Endothelial cell of umbilical vein (primary cell): ENCODE measurements around the gene TEX264. TPM values are rescaled to one million over a fixed set of nuclear protein-coding genes. Genes with fewer than 3 reads are reported as not detected.

Experiments
- BruUV-seq: library from RNA; stranded (reverse); fragments of 400-500 nt; replicated peaks from 2 replicates; lab custom pipeline; 2021; lab: Mats Ljungman, UMichigan
- CTCF ChIA-PET: fragments of 300-600, 350-600 bp; sonication (Branson Sonifier 250); formaldehyde crosslinking; loops from one replicate; lab custom pipeline; 2021; ENCODE audit warnings: antibody characterized with exemption, inconsistent platforms; lab: Charles Lee
- POLR2A ChIA-PET: fragments of 300-600, 350-600 bp; sonication (Branson Sonifier 250); formaldehyde crosslinking; loops from one replicate; lab custom pipeline; 2021; ENCODE audit warnings: antibody characterized with exemption, inconsistent platforms; lab: Charles Lee
- DNase-seq: peaks from one replicate; pipeline ENCODE4 v3.0.0-alpha.2; 2011; ENCODE audit warnings: low read depth, low spot score
- FAIRE-seq: peaks from 2 replicates; lab custom pipeline; 2011; peaks lifted over from hg19 to GRCh38; lab: Jason Lieb, UNC
- H2AFZ ChIP-seq: 2 replicates; pipeline ENCODE4 v1.6.0; 2012; ENCODE audit warnings: low read depth, low read length, control low read depth, inconsistent platforms
- H3K27ac ChIP-seq: 2 replicates; pipeline ENCODE4 v1.5.1; 2011; ENCODE audit warnings: low read depth, mild to moderate bottlenecking, control low read depth, low read length, moderate library complexity; ENCODE audit not compliant: insufficient read depth
- H3K27me3 ChIP-seq, 2 experiments: 2 replicates each; pipeline versions ENCODE4 v1.6.0 to v1.6.1; 2011; ENCODE audit warnings: low read length in 2 of 2, mixed read lengths in 1 of 2; ENCODE audit not compliant: control insufficient read depth in 2 of 2, insufficient read depth in 2 of 2
- H3K36me3 ChIP-seq, 2 experiments: 2 replicates in 1 of 2; 3 replicates in 1 of 2; pipeline ENCODE4 v1.5.1; 2011; ENCODE audit warnings: low read length in 2 of 2, mild to moderate bottlenecking in 1 of 2, moderate library complexity in 1 of 2; ENCODE audit not compliant: control insufficient read depth in 2 of 2, insufficient read depth in 2 of 2; ENCODE audit errors: extremely low read depth in 1 of 2
- H3K4me1 ChIP-seq: 3 replicates; pipeline ENCODE4 v1.5.1; 2011; ENCODE audit warnings: mild to moderate bottlenecking, low read length; ENCODE audit not compliant: control insufficient read depth, insufficient read depth; ENCODE audit errors: extremely low read depth
- H3K4me2 ChIP-seq: 2 replicates; pipeline ENCODE4 v1.6.1; 2011; ENCODE audit warnings: low read length, control low read depth, mixed read lengths; ENCODE audit not compliant: insufficient read depth
- H3K4me3 ChIP-seq, 3 experiments: fragments of 200-600 bp in 1 of 3; sonication (generic), shearing (Covaris generic) in 1 of 3; replicated peaks in 1 of 3; 2 replicates each; pipeline ENCODE4 v1.5.1; 2011 to 2016; ENCODE audit warnings: control low read depth in 3 of 3, low read length in 3 of 3, mild to moderate bottlenecking in 2 of 3, inconsistent platforms in 1 of 3, low read depth in 1 of 3, moderate library complexity in 1 of 3; ENCODE audit not compliant: insufficient read depth in 1 of 3
- H3K79me2 ChIP-seq: 2 replicates; pipeline ENCODE4 v1.6.0; 2012; ENCODE audit warnings: low read length, inconsistent platforms; ENCODE audit not compliant: control insufficient read depth, insufficient read depth
- H3K9ac ChIP-seq: replicated peaks from 2 replicates; pipeline ENCODE3; 2011; ENCODE audit warnings: low read length, control low read depth; ENCODE audit not compliant: insufficient read depth; ENCODE audit errors: extremely low read depth
- H3K9me1 ChIP-seq: replicated peaks from 3 replicates; pipeline ENCODE4 v1.6.0; 2011; ENCODE audit warnings: mild to moderate bottlenecking, low read length; ENCODE audit not compliant: control insufficient read depth, insufficient read depth; ENCODE audit errors: extremely low read depth
- H3K9me3 ChIP-seq: replicated peaks from 2 replicates; pipeline ENCODE4 v1.5.1; 2012; ENCODE audit warnings: low read length, inconsistent platforms; ENCODE audit not compliant: control insufficient read depth, insufficient read depth
- H4K20me1 ChIP-seq: replicated peaks from 2 replicates; pipeline ENCODE3; 2011; ENCODE audit warnings: mild to moderate bottlenecking, low read length; ENCODE audit not compliant: control insufficient read depth, insufficient read depth; ENCODE audit errors: extremely low read depth
- CTCF ChIP-seq, 2 donors: IDR thresholded peaks; 1 replicate in 1 of 2; 2 replicates in 1 of 2; pipeline ENCODE4 v1.5.1; 2011; ENCODE audit warnings: low read length in 2 of 2, mild to moderate bottlenecking in 2 of 2, moderate library complexity in 2 of 2, control low read depth in 1 of 2, inconsistent platforms in 1 of 2, low read depth in 1 of 2; ENCODE audit not compliant: insufficient read depth in 1 of 2; ENCODE audit errors: extremely low read depth in 1 of 2
- EZH2 ChIP-seq: IDR thresholded peaks from 2 replicates; pipeline ENCODE4 v1.6.1; 2012; ENCODE audit warnings: borderline replicate concordance, low read depth, mild to moderate bottlenecking, moderate library complexity, low read length, inconsistent platforms; ENCODE audit not compliant: severe bottlenecking
- FOS ChIP-seq: IDR thresholded peaks from 2 replicates; pipeline ENCODE4 v1.6.1; 2011; ENCODE audit warnings: mild to moderate bottlenecking, low read length, moderate library complexity, borderline replicate concordance; ENCODE audit not compliant: insufficient read depth
- GATA2 ChIP-seq: IDR thresholded peaks from 2 replicates; pipeline ENCODE4 v1.7.0; 2011; ENCODE audit warnings: low read depth, mild to moderate bottlenecking, moderate library complexity, mixed read lengths, low read length; ENCODE audit not compliant: insufficient read length, insufficient read depth
- JUN ChIP-seq: IDR thresholded peaks from 2 replicates; pipeline ENCODE4 v1.6.1; 2011; ENCODE audit warnings: borderline replicate concordance, low read depth; ENCODE audit not compliant: insufficient read length, insufficient read depth
- MYC ChIP-seq: IDR thresholded peaks from one replicate; pipeline ENCODE4 v1.6.1; 2011; ENCODE audit warnings: mild to moderate bottlenecking, low read depth, low read length
- POLR2A ChIP-seq: IDR thresholded peaks from 2 replicates; pipeline ENCODE4 v1.6.1; 2012; ENCODE audit warnings: low read depth, mild to moderate bottlenecking, control low read depth, low read length
- POLR2AphosphoS5 ChIP-seq: IDR thresholded peaks from 2 replicates; pipeline ENCODE4 v1.6.1; 2012; ENCODE audit warnings: low read depth, mild to moderate bottlenecking, control low read depth, low read length, moderate library complexity; ENCODE audit not compliant: insufficient read depth
- dilution Hi-C: fragments of 300-500 bp; cut with MboI; formaldehyde crosslinking; loops from one replicate; pipeline ENCODE4 v1.15.0; 2019; ENCODE audit warnings: low sequenced_read_pairs; ENCODE audit not compliant: extremely low pct_ligation_motif_present
- intact Hi-C: fragments of 100-400 bp; cut with micrococcal nuclease; formaldehyde crosslinking; loops from one replicate; pipeline ENCODE4 v1.10.0; 2022
- polyA plus RNA-seq, 4 experiments: library from polyadenylated mRNA; depleted of rRNA in 3 of 4; stranded (reverse) in 3 of 4; unstranded in 1 of 4; fragments of >200 nt; gene quantifications; 2 replicates each; pipeline versions ENCODE4 v1.2.1 to v1.2.3, GENCODE V29; 2011 to 2012; ENCODE audit warnings: missing spikeins in 1 of 4
- total RNA-seq: library from RNA; stranded (reverse); gene quantifications from 2 replicates; pipeline ENCODE4 v1.2.3, GENCODE V29; 2021
- TF ChIP-seq, protein P1 (sequence below): IDR thresholded peaks from 2 replicates; pipeline ENCODE4 v1.6.1; 2011; ENCODE audit not compliant: insufficient read depth, insufficient read length

The TEX264 gene
- total and polyA plus RNA-seq, 2 donors (not counting 3 experiments of a cell fraction or from before 2014, with no cell fraction given): 29.0 to 89.7 TPM

DNA sequence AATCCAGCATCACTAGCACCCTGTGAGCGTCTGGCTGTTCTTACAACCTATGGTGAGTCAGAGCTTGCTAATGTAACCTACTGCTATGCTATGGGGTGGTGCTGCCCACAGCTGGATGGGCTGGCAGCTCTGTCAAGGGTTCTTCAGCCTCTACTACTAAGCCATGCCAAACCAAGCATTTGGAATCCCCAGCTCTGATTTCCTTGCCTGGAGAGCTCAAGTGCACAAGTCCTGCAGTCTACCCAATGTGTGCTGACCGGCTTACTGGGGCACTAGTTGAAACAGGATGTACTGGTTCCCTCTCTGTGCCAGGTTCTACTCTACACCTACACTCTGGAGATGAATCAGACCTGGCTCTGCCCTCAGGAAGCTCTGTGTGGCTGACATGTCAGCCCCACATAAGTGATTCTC is 4.2 kb downstream of the TEX264 start:
- Histone ChIP-seq H3K9me3 (no peaks in the 10 kb centered on the region), H3K79me2 (no peaks in the 10 kb centered on the region), H3K9me1 (no peaks in the 10 kb centered on the region), H3K4me3 (no peak overlapping the region), H4K20me1 (no peaks in the 10 kb centered on the region), H3K36me3 (peaks cover 0 to 2% of the 10 kb centered on the region in 2 experiments), H3K9ac (no peak overlapping the region), H3K27ac (no peak overlapping the region), H3K4me2 (no peak overlapping the region), H2AFZ (no peak overlapping the region), H3K27me3 (no peaks in the 10 kb centered on the region), H3K4me1 (peaks cover 12% of the 10 kb centered on the region)
- no TSS peak for BruUV-seq
- CTCF ChIA-PET: interaction anchor here (1.2 to 5.4 kb wide), 2 partner anchors 11 to 173 kb away, joined by 3 to 54 read pairs; no protein-coding TSS in a partner anchor
- intact Hi-C loops (loop anchor here (10.0 kb wide), 1 partner anchor 1060 kb away; the partner anchor contains the start of genes CISH and MAPKAPK3), dilution Hi-C loops (no loop called here)
- POLR2A ChIA-PET: interaction anchor here (0.6 kb wide), 1 partner anchor 175 kb away, joined by 6 read pairs; no protein-coding TSS in a partner anchor
- DNase-seq (no peak), FAIRE-seq (no peak)
- TF ChIP-seq, protein P1, sequence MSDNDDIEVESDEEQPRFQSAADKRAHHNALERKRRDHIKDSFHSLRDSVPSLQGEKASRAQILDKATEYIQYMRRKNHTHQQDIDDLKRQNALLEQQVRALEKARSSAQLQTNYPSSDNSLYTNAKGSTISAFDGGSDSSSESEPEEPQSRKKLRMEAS: no peak
- TF ChIP-seq POLR2AphosphoS5 (no peak), JUN (no peak), GATA2 (no peak), CTCF (IDR thresholded peaks at IDR 0.05; ENCODE audit: extremely low read depth in 1 of 2, insufficient read depth in 1 of 2, low read depth in 1 of 2, low read length in 2 of 2) (no peak), POLR2A (no peak), MYC (no peak), FOS (no peak), EZH2 (no peak)
